HepG2 (cell line): ENCODE results near the gene PUDP. TPM values are rescaled to one million over a fixed set of nuclear protein-coding genes. Genes with fewer than 3 reads are reported as not detected.

Source experiments
- ATAC-seq: fragments of 200-7000 bp; cut with Tn5 transposase; 3 replicates; pipeline ENCODE4 v1.9.1; 2020; ENCODE audit warnings: mild to moderate bottlenecking, moderate library complexity
- BruUV-seq: library from RNA; stranded (reverse); fragments of 400-500 nt; replicated peaks from 2 replicates; lab custom pipeline; 2021; lab: Mats Ljungman, UMichigan
- CTCF ChIA-PET: fragments of 300-600 bp; formaldehyde crosslinking; extraction: SDS; loops from one replicate; lab custom pipeline; 2021; ENCODE audit warnings: low total read pairs, inconsistent platforms, low intra/inter-chr PET ratio; lab: Yijun Ruan, JAX
- POLR2A ChIA-PET: fragments of 350-600 bp; sonication (Branson Sonifier 250); formaldehyde crosslinking; loops from one replicate; lab custom pipeline; 2020; ENCODE audit warnings: antibody characterized with exemption, inconsistent platforms; lab: Yijun Ruan, JAX
- DNase-seq: peaks from one replicate; pipeline ENCODE4 v3.0.0-alpha.2; 2015; ENCODE audit warnings: low spot score
- FAIRE-seq: peaks from 3 replicates; lab custom pipeline; 2011; peaks lifted over from hg19 to GRCh38; lab: Jason Lieb, UNC
- H2AFZ ChIP-seq: one replicate; pipeline ENCODE4 v1.6.1; 2011; ENCODE audit warnings: low read length, inconsistent platforms
- H3K27ac ChIP-seq: fragments of 300-600 bp; 3 replicates; pipeline ENCODE4 v1.8.0; 2011; ENCODE audit warnings: mixed run types, mild to moderate bottlenecking, mixed read lengths, low read length, inconsistent platforms; ENCODE audit not compliant: insufficient read depth; ENCODE audit errors: extremely low read length
- H3K27me3 ChIP-seq, 2 experiments: fragments of 200-600 bp in 1 of 2; 2 replicates in 1 of 2; 3 replicates in 1 of 2; pipeline versions ENCODE4 v1.6.0 to v1.8.0; 2011; ENCODE audit warnings: low read length in 2 of 2, mild to moderate bottlenecking in 2 of 2, moderate library complexity in 2 of 2, inconsistent platforms in 1 of 2; ENCODE audit not compliant: insufficient read depth in 2 of 2, control insufficient read depth in 1 of 2
- H3K36me3 ChIP-seq, 2 experiments: fragments of 200-600 bp in 1 of 2; replicated peaks in 1 of 2; 2 replicates in 1 of 2; 3 replicates in 1 of 2; pipeline versions ENCODE4 v1.5.1 to v1.8.0; 2011; ENCODE audit warnings: low read length in 2 of 2, inconsistent platforms in 1 of 2; ENCODE audit not compliant: insufficient read depth in 2 of 2, control insufficient read depth in 1 of 2
- H3K4me1 ChIP-seq: 2 replicates; pipeline ENCODE4 v1.5.1; 2012; ENCODE audit warnings: low read length, inconsistent platforms; ENCODE audit not compliant: insufficient read depth
- H3K4me2 ChIP-seq: 2 replicates; pipeline ENCODE4 v1.6.0; 2011; ENCODE audit warnings: low read depth, low read length, inconsistent platforms
- H3K4me3 ChIP-seq, 3 experiments: fragments of 200-600 bp in 1 of 3; sonication (generic), shearing (Covaris generic) in 1 of 3; replicated peaks in 1 of 3; 2 replicates each; pipeline ENCODE4 v1.5.1; 2011 to 2016; ENCODE audit warnings: low read length in 3 of 3, inconsistent platforms in 2 of 3, low read depth in 2 of 3, mild to moderate bottlenecking in 2 of 3, control low read depth in 1 of 3, mixed read lengths in 1 of 3; ENCODE audit not compliant: insufficient read depth in 1 of 3
- H3K79me2 ChIP-seq: one replicate; pipeline ENCODE4 v1.6.1; 2011; ENCODE audit warnings: low read length, inconsistent platforms; ENCODE audit not compliant: insufficient read depth
- H3K9ac ChIP-seq: 2 replicates; pipeline ENCODE4 v1.6.0; 2011; ENCODE audit warnings: mild to moderate bottlenecking, low read depth, low read length, inconsistent platforms; ENCODE audit not compliant: insufficient read depth
- H3K9me3 ChIP-seq: 2 replicates; pipeline ENCODE4 v1.5.1; 2012; ENCODE audit warnings: mild to moderate bottlenecking, low read length
- H4K20me1 ChIP-seq: 2 replicates; pipeline ENCODE4 v1.6.0; 2011; ENCODE audit warnings: inconsistent platforms, mild to moderate bottlenecking, low read length, moderate library complexity; ENCODE audit not compliant: insufficient read depth
- HMGXB4 ChIP-seq, 2 experiments: sonication (generic) in 1 of 2; formaldehyde crosslinking in 1 of 2; IDR thresholded peaks; 2 replicates each; pipeline versions ENCODE4 v1.4.0 to v1.6.1; 2018 to 2020; ENCODE audit warnings: missing genetic modification reagents in 2 of 2, borderline replicate concordance in 1 of 2, low read depth in 1 of 2, mild to moderate bottlenecking in 1 of 2, missing biosample characterization in 1 of 2
- MEIS2 ChIP-seq: sonication (generic); formaldehyde crosslinking; IDR thresholded peaks from 2 replicates; pipeline ENCODE4 v1.9.0; 2021; ENCODE audit warnings: mild to moderate bottlenecking, missing genetic modification reagents
- NFKB2 ChIP-seq: sonication (generic); formaldehyde crosslinking; IDR thresholded peaks from 2 replicates; pipeline ENCODE4 v1.4.0; 2020; ENCODE audit warnings: missing genetic modification reagents, borderline replicate concordance
- PHF20 ChIP-seq: sonication (generic); formaldehyde crosslinking; IDR thresholded peaks from 2 replicates; pipeline ENCODE4 v1.5.0; 2020; ENCODE audit warnings: mild to moderate bottlenecking, missing genetic modification reagents
- POGK ChIP-seq: sonication (generic); formaldehyde crosslinking; conservative IDR thresholded peaks from 2 replicates; pipeline ENCODE4 v1.8.0; 2022; ENCODE audit warnings: mild to moderate bottlenecking, moderate library complexity, missing genetic modification reagents
- THAP11 ChIP-seq: IDR thresholded peaks from 2 replicates; pipeline ENCODE4 v1.6.1; 2016; ENCODE audit warnings: missing biosample characterization, missing genetic modification reagents
- ZNF335 ChIP-seq: sonication (generic); formaldehyde crosslinking; IDR thresholded peaks from 2 replicates; pipeline ENCODE4 v1.4.0; 2020; ENCODE audit warnings: missing genetic modification reagents
- ZNF580 ChIP-seq: IDR thresholded peaks from 2 replicates; pipeline ENCODE4 v1.6.1; 2016; ENCODE audit warnings: low read depth, borderline replicate concordance
- ZNF737 ChIP-seq: sonication (generic); formaldehyde crosslinking; IDR thresholded peaks from 2 replicates; pipeline ENCODE4 v1.5.0; 2020; ENCODE audit warnings: missing genetic modification reagents, mild to moderate bottlenecking, borderline replicate concordance
- WGBS: methylation state at CpG from one replicate; pipeline ENCODE4 v1.1.6; 2017; ENCODE audit warnings: low lambda C conversion rate; 5-methylcytosine and 5-hydroxymethylcytosine counted together
- in situ Hi-C: cut with HindIII; loops from 2 replicates; pipeline ENCODE4 v1.10.0; 2017; ENCODE audit warnings: low pct_unique_long_range_greater_than_20kb; ENCODE audit not compliant: extremely low pct_ligation_motif_present
- intact Hi-C: fragments of 100-400 bp; cut with micrococcal nuclease; formaldehyde crosslinking; loops from one replicate; pipeline ENCODE4 v1.10.0; 2022; ENCODE audit not compliant: unreplicated experiment
- polyA plus RNA-seq, 8 experiments: library from polyadenylated mRNA; depleted of rRNA in 3 of 8; stranded (reverse) in 7 of 8; unstranded in 1 of 8; fragments of >200 nt; fragmentation: Illumina TruSeq in 4 of 8; extraction: Trizol in 4 of 8; gene quantifications; 2 replicates each; pipeline versions ENCODE4 v1.2.1 to v1.2.3, GENCODE V29; 2011 to 2016; ENCODE audit warnings: low read depth in 4 of 8, missing spikeins in 1 of 8, mixed read lengths in 1 of 8; ENCODE audit not compliant: insufficient read depth in 1 of 8
- total RNA-seq, 5 experiments: library from RNA; depleted of rRNA; stranded (reverse); fragments of >200 nt; fragmentation: Illumina TruSeq; extraction: Trizol; gene quantifications; 2 replicates each; pipeline ENCODE4 v1.2.3, GENCODE V29; 2016; ENCODE audit warnings: low read depth in 1 of 5

Gene PUDP
- total and polyA plus RNA-seq, 2 of the 13 experiments (the other 11 are each of a cell fraction or from before 2014, with no cell fraction given), result 7.5 to 23.5 TPM

- no peak overlapping the region for H2AFZ ChIP-seq
- no peaks in the 10 kb centered on the region for H4K20me1 ChIP-seq
- H3K4me1 ChIP-seq, result no peaks in the 10 kb centered on the region
- H3K27ac ChIP-seq, result no peak overlapping the region
- no peaks in the 10 kb centered on the region for H3K27me3 ChIP-seq
- ATAC-seq (no peak), FAIRE-seq (no peak), DNase-seq (no peak)
- no peaks in the 10 kb centered on the region for H3K9me3 ChIP-seq
- H3K4me2 ChIP-seq, result no peak overlapping the region
- in situ Hi-C loops (no loop called here), intact Hi-C loops (no loop called here)
- no peak overlapping the region for H3K4me3 ChIP-seq
- ChIA-PET POLR2A (no interaction called here), CTCF (no interaction called here)
- no TSS peak for BruUV-seq
- H3K36me3 ChIP-seq, result no peaks in the 10 kb centered on the region; a peak in 1 of 5 replicates
- 92% methylated on average over 3 of the region's 3 CpGs for WGBS
- no peak for TF ChIP-seq ZNF580
- TF ChIP-seq NFKB2 (CRISPR knock-in tag), result no peak
- TF ChIP-seq MEIS2 (CRISPR knock-in tag), result no peak
- no peak for TF ChIP-seq ZNF737 (CRISPR knock-in tag)
- TF ChIP-seq HMGXB4 (CRISPR knock-in tag; IDR thresholded peaks at IDR 0.05; ENCODE audit: borderline replicate concordance in 1 of 2, low read depth in 1 of 2), result no peak
- no peak for TF ChIP-seq ZNF335 (CRISPR knock-in tag)
- no peak for TF ChIP-seq POGK
- TF ChIP-seq PHF20 (CRISPR knock-in tag), result no peak
- no peak for TF ChIP-seq THAP11 (CRISPR knock-in tag)
- no peak overlapping the region for H3K9ac ChIP-seq
- no peaks in the 10 kb centered on the region for H3K79me2 ChIP-seq
Measured at GRCh38 chrX:7102119-7102518, 45.8 kb downstream of the PUDP start.
